Esophagus squamous epithelium (tissue), 4 donors: ENCODE data around the gene CRELD2.

Experiments used
- CTCF ChIP-seq, 6 experiments: fragments of 450-650 bp in 4 of 6; fragments of 200-600 bp in 2 of 6; sonication (generic) in 2 of 6; IDR thresholded peaks; one replicate each; pipeline ENCODE4 v1.5.1; 2016 to 2019; ENCODE audit warnings: antibody characterized with exemption in 6 of 6, mild to moderate bottlenecking in 4 of 6, moderate library complexity in 4 of 6
- POLR2A ChIP-seq, 4 donors: fragments of 450-650 bp; IDR thresholded peaks; one replicate each; pipeline ENCODE4 v1.6.1; 2017; ENCODE audit warnings: antibody characterized with exemption in 4 of 4, mild to moderate bottlenecking in 4 of 4, moderate library complexity in 3 of 4

- TF ChIP-seq CTCF (IDR thresholded peaks at IDR 0.05) (no peak), POLR2A (IDR thresholded peaks at IDR 0.05) (no peak)
Observed at GRCh38 chr22:49973018-49973961, 54.9 kb downstream of the CRELD2 start.
